ENCODE data around the gene RNF123.

The RNF123 gene

DNA sequence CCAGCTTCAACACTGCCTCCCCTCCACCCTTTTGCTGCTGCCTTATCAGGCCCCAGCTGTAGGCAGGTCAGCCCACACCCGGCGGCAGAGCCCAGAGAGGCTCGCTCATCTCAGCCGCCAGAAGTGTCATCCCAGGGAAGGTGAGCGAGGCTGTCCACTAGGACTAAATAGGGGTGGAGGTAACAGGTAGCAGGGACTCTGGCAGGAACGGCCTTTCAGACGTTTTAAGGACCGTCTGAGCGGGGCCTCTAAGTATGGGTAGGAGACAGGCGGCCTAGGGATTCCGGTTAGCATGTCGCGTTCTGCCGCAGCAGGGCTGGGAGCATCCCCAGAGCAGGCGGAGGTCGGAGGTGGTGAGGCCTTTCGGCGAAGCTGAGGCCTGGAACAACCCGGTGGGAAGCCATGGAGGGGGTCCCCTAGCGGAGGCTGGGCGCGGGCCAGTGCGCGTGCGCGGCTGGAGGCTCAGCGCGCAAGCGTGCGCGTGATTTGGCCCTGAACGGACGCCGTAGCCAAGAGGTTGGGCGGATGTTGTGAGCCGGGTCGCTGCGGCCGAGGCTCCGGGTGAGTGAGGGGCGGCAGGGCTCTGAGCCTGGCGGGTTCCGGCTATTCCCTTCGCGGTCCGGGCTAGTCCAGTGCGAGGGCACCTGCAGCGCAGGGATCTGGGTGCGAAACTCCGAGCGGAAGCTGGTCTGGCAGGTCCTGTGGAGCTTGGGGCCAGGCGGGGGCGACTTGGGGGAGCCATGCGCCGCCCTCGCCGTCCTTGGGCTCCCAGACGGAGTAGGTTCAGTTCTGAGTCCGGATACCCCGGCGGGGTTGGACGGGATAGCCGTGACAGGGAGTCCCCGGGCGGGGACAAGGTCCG lies at the start of gene RNF123, which contains the start of gene MST1:
Gene RNF123, plus strand, starts transcription at position 512 of the 862 bp plus-strand sequence. CDS start 1,609 bp downstream, outside the sequence.
Gene MST1, minus strand, starts transcription at position 429 of the 862 bp plus-strand sequence. CDS start 783 bp downstream, outside the sequence.
- peak; percentile 92 for DNase-seq

DNA sequence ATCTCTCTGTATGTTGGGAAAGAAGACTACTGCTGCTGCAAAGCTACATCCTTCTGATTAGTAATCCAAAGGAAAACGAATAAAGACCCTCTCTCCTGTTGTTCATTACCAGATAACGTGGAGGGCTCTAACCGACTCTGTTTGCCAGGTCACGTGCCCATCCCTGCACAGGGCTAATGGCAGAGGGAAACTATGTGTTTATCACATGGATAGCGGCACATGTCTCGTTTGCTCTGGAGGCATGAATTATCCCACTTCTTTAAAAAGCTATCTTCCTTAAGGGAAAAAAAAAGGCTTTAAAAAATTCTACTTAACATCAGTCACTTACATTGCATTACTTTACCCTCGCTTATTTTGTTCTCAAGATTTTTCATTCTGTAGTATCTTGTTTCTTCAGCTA lies 48.1 kb upstream of the RNF123 start:
- DNase-seq: no peak

DNA sequence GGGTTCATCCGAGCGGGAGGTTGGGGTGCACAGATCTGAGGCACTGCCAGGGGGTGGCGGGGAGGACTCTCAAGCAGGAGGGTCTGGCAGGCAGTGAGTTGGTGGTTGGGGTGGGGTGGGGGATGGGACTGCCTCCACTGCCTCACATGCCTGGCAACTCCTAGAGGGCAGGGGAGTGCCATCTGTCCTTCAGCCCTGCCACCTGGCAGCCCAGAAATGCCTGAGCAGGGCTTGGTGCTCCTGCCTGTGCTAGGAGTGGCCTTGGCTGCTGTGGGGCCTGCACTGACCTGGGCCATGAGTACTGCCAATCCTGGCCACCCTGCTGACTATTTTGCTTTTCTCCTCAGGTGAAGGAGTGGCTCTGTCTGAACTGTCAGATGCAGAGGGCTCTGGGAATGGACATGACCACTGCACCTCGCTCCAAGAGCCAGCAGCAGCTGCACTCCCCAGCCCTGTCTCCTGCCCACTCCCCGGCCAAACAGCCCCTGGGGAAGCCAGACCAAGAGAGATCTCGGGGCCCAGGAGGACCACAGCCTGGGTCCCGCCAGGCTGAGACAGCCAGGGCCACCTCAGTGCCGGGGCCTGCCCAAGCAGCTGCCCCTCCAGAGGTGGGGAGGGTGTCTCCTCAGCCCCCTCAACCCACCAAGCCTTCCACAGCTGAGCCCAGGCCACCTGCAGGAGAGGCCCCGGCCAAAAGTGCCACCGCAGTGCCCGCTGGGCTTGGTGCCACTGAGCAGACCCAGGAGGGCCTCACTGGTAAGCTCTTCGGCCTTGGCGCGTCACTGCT lies 47.2 kb upstream of the RNF123 start:
- no peak for DNase-seq

DNA sequence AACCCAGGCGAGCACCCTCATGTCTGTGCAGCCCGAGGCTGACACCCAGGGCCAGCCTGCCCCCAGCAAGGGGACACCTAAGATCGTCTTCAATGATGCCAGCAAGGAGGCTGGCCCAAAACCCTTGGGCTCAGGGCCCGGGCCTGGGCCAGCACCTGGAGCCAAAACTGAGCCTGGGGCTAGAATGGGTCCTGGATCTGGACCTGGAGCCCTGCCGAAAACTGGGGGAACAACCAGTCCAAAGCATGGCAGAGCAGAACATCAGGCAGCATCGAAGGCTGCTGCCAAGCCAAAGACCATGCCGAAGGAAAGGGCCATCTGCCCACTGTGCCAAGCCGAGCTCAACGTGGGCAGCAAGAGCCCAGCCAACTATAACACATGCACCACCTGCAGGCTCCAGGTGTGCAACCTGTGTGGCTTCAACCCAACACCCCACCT lies 46.6 kb upstream of the RNF123 start:
- no peak for DNase-seq

DNA sequence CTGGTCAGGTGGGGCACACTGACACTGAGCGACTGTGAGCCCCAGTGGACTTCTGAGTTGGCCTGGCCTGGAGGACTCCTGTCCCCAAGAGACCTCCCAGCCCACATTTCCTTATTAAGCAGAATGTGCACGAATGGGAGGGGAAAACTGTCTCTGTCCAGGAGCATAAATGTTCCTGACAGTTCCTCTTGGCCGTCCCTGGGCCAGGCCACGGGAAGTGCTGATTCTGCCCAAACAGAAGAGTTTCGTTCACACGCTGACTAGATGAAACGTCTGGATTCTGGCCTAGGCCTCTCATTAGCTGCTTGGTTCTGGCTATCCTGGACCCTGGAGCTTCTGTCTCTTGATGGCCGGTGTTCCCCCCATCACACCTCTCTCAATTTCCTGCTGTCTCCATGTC lies 44.7 kb upstream of the RNF123 start:
- no peak for DNase-seq

DNA sequence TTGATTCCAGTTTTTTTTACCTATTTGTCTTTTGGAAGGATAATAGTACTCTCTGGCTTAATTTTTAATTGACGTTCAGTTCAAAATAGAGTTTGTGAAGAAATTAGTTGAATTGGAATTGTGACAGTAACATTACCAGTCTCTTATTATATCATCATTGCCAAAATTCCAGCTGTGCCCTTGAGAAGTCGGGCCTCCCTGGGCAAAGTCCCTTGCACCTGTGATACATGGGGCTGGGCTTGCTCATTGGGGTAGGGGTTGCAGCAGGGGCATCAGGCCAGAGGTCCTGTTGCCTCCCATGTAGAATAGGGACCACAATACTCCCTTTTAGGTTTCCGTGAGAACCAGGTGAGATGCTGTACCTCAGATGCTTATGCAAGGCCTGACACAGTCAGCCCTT lies 43.1 kb upstream of the RNF123 start:
- no peak for DNase-seq

DNA sequence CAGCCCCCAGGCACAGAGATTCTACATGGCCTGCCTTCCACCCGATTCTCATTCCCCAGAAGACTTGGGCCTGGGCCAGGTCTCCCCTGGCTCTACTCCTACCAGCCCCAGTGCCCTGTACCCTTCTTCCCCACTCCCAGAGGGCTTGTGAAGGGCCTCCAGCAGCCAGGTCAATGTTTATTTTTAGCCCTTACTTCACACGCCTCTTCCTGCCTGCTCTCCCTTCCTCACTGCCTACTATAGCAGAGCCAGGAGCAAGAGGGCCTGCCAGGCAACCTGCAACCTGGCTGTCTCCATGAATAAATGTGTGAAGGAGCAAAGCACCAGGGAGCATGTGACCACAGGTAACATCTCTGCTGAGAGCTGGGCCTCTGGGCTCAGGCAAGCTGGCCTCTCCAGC lies 41.6 kb upstream of the RNF123 start:
- no peak for DNase-seq

DNA sequence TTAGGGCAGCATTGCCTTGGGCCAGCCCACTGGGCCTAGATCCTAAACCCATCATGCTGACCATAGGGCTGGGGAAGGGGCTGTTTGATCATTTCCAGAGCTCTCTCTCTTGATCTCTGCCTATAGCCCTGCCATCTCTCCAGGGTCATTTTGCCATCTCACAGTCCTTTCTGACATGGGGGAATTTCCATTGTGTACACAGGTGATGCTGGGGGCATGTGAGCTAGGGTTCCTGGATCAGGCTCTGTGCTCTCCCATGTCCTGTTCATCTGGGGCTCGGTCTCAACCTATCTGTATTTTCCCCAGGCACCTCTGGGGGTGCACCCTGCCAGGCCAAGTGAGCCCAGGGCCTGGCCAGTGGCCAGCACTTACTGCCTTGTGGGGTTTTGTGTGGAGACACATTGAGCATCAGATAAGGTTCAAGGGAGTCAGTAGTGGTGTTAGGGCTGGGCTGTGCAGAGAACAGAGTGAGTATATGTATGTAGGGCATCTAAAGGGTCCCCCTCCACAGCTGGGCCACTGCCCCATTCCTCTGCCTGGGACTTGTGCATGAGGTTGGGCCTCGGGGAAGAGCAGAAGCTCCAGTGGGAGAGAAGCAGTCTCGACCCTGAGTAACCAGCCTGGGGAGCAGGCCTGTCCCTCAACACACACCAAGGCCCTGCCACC lies 40.9 kb upstream of the RNF123 start:
- DNase-seq: peak; percentile 92

DNA sequence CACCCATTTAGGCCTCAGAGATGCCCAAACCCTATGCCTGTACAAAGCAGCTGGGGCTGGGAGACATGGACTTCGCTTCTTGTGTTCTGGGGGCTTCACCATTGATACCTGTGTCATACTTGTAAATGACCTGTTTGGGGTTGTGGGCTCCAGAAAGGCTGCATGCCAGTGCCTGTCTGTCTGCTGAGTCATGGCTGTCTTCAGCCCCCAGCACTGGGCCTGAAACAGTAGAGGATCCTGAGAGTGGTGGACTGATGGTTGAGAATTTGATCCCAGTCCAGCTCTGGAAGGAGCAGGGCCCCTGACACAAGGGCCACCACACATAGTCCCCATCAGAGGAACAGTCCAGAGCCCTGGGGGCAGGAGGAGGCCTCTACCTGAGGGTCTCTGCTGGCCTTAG lies 39.8 kb upstream of the RNF123 start:
- no peak for DNase-seq

DNA sequence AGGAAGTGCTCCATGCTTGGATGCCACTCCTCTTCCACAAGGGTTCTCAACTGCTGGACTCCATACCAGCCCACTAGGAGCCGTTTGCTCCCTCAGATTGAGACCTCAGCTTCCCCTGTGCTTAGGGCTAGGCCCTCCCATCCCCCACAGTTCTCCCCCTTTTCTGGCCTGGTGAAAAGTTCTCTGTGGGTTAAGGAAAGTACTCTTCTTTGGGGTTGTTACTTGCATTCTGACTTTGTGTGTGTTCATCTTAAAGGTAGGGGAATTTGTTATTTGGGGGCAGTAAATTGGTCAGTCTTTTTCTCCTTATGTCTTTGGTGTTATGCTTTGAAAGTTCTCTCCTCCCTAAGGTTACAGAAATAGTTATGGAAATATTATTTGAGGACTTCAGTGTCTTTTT lies 39.2 kb upstream of the RNF123 start:
- DNase-seq: no peak

DNA sequence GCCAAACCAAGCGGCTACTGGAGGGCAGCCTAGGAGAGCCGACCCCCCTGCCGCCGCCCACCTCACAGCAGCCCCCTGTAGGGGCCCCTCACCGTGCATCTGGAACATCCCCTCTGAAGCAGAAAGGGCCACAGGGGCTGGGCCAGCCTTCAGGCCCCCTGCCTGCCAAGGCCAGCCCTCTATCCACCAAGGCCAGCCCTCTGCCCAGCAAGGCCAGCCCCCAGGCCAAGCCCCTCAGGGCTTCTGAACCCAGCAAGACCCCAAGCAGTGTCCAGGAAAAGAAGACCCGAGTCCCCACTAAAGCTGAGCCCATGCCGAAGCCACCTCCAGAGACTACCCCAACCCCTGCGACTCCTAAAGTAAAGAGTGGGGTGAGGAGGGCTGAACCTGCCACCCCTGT lies 38.7 kb upstream of the RNF123 start:
- no peak for DNase-seq

DNA sequence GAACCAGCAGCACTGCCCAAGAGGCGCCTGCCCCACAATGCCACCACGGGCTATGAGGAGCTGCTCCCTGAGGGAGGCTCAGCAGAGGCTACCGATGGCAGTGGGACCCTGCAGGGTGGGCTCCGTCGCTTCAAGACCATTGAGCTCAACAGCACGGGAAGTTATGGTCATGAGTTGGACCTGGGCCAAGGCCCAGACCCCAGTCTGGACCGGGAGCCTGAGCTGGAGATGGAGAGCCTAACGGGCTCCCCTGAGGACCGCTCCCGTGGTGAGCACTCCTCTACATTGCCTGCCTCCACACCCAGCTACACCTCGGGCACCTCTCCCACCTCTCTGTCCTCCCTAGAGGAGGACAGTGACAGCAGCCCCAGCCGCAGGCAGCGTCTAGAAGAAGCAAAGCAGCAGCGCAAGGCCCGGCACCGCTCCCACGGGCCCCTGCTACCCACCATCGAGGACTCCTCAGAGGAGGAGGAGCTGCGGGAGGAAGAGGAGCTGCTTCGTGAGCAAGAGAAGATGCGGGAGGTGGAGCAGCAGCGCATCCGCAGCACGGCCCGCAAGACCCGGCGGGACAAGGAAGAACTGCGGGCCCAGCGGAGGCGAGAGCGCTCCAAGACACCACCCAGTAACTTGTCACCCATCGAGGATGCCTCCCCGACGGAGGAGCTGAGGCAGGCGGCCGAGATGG lies 37.0 kb upstream of the RNF123 start:
- no peak for DNase-seq

DNA sequence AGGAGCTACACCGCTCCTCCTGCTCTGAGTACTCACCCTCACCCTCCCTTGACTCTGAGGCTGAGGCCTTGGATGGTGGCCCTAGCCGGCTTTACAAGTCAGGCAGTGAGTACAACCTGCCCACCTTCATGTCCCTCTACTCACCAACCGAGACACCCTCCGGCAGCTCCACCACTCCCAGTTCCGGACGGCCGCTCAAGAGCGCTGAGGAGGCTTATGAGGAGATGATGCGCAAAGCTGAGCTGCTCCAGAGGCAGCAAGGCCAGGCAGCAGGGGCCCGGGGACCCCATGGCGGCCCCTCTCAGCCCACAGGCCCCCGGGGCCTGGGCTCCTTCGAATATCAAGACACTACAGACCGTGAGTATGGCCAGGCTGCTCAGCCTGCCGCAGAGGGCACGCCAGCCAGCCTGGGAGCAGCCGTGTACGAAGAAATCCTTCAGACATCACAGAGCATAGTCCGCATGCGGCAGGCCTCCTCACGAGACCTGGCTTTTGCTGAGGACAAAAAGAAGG lies 36.4 kb upstream of the RNF123 start:
- no peak for DNase-seq

DNA sequence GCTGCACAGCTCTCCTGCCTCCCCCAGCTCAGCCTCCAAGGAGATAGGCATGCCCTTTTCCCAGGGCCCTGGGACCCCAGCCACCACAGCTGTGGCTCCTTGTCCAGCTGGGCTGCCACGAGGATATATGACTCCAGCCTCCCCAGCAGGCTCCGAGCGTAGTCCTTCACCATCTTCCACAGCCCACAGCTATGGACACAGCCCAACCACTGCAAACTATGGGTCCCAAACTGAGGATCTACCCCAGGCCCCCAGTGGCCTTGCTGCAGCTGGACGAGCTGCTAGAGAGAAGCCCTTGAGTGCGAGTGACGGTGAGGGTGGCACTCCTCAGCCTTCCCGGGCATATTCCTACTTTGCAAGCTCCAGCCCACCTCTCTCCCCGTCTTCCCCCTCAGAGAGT lies 35.7 kb upstream of the RNF123 start:
- DNase-seq: no peak

DNA sequence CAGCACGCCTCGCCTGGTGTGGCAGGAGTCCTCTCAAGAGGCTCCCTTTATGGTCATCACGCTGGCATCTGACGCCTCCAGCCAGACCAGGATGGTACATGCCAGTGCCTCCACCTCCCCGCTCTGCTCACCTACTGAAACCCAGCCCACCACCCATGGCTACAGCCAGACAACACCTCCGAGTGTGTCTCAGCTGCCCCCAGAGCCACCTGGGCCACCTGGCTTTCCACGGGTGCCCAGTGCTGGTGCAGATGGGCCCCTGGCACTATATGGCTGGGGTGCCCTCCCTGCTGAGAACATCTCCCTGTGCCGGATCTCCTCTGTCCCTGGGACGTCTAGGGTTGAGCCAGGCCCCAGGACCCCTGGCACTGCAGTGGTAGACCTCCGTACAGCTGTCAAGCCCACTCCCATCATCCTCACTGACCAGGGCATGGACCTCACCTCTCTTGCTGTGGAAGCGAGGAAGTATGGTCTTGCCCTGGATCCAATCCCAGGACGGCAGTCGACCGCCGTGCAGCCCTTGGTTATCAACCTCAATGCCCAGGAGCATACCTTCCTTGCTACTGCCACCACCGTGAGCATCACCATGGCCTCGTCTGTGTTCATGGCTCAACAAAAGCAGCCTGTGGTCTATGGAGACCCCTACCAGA lies 35.1 kb upstream of the RNF123 start:
- DNase-seq: no peak

DNA sequence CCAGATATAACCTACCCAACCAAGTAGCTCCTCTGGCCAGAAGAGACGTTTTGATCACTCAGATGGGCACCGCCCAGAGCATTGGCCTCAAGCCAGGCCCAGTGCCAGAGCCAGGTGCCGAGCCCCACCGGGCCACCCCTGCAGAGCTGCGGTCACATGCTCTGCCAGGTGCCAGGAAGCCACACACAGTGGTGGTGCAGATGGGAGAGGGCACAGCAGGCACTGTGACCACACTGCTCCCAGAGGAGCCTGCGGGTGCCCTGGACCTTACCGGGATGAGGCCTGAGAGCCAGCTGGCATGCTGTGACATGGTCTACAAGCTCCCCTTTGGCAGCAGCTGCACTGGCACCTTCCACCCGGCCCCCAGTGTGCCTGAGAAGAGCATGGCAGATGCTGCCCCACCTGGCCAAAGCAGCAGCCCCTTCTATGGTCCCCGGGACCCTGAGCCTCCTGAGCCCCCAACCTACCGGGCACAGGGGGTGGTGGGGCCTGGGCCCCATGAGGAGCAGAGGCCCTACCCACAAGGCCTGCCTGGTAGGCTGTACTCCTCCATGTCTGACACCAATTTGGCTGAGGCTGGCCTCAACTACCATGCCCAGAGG lies 34.3 kb upstream of the RNF123 start:
- no peak for DNase-seq

DNA sequence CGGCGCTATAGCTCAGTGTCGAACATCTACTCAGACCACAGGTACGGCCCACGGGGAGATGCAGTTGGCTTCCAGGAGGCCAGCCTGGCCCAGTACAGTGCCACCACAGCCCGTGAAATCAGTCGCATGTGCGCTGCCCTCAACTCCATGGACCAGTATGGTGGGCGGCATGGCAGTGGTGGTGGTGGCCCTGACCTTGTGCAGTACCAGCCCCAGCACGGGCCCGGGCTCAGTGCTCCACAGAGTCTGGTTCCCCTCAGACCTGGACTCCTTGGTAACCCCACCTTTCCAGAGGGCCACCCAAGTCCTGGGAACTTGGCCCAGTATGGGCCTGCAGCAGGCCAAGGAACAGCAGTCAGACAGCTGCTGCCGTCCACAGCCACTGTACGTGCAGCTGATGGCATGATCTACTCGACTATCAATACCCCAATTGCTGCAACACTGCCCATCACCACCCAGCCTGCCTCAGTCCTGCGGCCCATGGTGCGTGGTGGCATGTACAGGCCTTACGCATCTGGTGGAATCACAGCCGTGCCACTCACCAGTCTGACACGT lies 33.5 kb upstream of the RNF123 start:
- DNase-seq: no peak

DNA sequence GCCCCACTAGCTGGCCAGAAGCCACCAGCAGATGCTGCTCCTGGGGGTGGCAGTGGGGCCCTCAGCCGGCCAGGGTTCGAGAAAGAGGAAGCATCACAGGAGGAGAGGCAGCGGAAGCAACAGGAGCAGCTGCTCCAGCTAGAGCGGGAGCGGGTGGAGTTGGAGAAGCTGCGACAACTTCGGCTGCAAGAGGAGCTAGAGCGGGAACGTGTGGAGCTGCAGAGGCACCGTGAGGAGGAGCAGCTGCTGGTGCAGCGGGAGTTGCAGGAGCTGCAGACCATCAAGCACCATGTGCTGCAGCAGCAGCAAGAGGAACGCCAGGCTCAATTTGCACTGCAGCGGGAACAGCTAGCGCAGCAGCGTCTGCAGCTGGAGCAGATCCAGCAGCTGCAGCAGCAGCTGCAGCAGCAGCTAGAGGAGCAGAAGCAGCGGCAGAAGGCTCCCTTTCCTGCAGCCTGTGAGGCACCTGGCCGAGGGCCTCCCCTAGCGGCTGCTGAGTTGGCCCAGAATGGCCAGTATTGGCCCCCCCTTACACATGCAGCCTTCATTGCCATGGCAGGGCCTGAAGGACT lies 32.7 kb upstream of the RNF123 start:
- no peak for DNase-seq

DNA sequence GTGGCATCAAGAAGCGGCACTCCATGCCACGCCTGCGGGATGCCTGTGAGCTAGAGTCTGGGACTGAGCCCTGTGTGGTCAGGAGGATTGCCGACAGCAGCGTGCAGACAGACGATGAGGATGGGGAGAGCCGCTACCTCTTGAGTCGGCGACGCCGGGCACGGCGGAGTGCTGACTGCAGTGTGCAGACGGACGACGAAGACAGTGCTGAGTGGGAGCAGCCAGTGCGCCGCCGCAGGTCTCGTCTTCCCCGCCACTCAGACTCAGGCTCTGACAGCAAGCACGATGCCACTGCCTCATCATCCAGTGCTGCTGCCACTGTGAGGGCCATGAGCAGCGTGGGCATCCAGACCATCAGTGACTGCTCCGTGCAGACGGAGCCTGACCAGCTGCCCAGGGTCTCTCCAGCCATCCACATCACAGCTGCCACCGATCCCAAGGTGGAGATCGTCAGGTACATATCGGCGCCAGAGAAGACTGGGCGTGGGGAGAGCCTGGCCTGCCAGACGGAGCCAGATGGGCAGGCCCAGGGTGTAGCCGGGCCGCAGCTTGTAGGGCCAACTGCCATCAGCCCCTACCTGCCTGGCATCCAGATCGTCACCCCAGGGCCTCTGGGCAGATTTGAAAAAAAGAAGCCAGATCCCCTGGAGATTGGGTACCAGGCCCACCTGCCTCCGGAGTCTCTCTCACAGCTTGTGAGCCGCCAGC lies 32.0 kb upstream of the RNF123 start:
- no peak for DNase-seq

DNA sequence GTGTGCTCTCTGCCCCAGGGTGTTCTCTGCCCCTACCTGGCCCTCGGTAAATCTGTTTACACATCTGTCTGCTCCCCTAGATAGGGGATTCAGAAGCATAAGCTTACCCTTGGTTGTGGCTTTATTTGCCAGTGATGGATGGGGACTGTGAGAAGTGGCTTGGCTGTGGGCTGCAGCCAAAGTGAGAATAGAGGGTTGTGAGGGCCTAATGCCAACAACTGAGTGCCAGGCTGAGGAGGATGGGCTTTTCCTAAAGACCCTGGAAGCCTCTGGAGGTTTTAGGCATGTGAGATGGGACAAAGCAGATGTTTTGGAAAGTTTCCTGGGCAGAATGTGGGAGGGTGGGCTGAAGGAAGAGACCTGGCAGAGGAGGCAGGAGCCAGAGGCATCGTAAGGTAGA lies 30.6 kb upstream of the RNF123 start:
- no peak for DNase-seq
